CD4-positive, alpha-beta T cell treated with Interferon alpha-2 for 1 hour (primary cell): Measurements from ENCODE around the gene SKI.
A peak's percentile ranks its signal among the peaks of the same experiment; 100 is the strongest.
"Not testable (repeated sequence)": the region's sequence is repeated elsewhere in the genome, so short reads cannot be mapped to it uniquely, and the experiment has no call there.

Experiments
- DNase-seq, 2 donors: peaks; one replicate each; pipeline ENCODE4 v3.0.0-alpha.2; 2020 to 2022

SKI gene

DNA sequence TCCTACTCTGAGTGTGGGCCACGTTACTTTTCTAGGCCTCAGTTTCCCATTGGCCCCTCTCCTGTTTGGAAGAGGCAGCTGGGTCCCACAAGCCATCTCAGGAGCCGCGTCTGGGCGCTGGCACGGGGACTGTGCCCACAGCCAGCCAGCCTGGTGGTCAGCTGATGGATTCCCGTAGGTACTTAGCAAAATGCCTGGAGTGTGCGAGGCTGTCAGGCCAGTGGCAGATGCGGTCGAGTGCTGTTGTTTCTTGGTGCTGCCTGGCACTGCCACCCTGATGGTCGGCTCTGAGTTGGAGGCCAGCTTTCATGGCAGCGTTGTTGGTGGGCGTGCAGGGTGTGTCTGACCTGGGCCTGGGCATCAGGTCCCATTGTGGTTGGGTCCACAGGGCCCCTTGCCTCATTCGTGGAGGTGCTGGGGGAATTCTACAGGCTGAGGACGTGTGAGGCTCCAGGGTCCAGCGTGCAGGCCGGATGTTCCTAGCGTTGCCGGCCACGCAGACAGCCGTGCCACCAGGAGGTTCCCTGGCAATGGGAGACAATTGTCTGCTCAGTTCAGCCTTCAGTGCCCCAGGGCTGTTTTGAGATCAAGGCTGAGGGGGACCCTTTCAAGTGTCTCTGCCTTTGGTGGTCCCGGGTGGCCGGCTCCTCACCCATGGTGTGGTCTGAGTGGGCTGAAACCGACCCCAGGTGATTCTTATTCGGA is 20.9 kb downstream of the SKI start:
- DNase-seq = no peak

DNA sequence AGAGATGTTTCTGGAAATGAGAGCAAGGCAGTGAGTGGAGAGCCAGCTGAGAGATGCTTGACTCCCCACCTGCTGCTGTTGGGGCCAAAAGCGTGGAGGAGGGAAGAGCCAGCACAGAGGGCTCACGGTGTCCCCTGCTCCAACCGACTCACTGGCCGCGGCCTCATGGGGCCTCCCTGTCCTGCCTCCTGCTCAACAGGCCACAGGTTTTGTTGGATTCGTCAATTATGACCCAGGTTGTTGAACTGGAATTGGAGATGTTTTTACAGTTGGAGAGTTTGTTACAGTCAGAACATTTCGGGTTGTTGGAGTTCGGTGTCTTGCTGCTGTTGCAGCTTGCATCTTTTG is 21.4 kb downstream of the SKI start:
- DNase-seq = no peak

DNA sequence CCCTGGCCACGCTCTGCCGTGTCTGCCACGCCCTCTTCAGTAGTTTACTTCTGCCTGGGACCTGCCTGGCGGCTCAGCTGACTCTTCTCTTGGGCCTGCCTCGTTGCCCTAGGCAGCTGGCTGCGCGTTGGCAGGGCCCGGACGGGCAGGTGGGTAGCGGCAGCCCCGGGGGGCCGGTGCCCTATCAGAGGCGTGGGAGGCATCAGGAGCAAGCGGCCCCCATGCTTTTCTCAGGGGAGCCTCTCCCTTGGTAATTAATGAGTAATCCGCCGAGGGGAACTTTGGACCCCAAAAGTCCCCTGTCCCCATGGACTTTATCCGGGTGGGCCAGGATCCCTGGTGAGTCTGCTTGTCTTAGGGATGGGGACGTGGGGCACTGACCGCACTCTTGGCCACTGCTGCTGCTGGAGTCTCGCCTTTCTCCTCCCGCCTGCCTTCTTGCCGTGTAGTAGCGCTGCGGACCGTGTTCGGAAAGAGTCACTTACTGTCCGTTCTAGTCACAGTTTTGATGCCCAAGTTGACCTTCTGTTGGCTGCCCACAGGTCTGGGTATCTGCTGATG is 22.7 kb downstream of the SKI start:
- DNase-seq = no peak

- no peak for DNase-seq
These were observed 23.2 kb downstream of the SKI start for GRCh38 chr1:2251363-2251762.

DNA sequence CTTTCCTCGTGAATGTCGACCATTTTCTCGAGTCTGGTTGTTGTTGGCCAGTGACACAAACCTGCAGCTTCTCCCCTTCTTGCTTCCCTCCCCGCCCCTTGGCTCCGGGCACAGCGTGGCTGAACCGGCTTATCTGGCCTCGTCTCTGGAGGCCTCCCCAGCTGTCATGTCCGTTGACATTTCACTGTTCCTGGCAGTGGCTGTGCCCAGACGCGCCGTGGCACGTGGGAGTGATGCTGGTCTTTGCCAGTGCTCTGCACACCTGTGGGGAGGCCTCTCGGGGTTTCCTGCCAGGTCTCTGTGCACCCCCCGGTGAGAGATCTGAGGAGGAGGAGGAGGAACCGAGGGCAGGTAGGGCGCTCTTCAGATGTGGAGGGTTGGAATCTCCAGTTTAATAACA is 23.7 kb downstream of the SKI start:
- DNase-seq = no peak

DNA sequence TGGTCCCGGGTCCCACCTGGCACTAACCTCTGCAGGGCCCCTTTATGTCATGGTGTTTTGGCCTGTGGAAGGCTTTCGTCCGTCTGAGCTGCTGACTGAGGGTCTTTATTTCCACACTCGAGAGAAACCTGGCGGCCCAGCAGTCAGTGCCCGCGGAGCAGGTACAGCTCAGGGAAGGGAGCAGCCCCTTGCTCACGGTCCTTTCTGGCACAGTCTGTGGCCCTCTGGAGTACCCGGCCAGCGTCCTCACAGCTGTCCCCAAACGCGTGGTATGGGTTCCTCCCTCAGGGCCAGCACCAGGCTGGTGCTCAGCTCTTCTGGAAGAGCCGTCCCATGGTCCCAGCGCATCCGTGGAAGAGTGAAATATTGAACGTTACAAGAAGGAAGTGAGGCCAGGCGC is 24.3 kb downstream of the SKI start:
- DNase-seq = no peak

DNA sequence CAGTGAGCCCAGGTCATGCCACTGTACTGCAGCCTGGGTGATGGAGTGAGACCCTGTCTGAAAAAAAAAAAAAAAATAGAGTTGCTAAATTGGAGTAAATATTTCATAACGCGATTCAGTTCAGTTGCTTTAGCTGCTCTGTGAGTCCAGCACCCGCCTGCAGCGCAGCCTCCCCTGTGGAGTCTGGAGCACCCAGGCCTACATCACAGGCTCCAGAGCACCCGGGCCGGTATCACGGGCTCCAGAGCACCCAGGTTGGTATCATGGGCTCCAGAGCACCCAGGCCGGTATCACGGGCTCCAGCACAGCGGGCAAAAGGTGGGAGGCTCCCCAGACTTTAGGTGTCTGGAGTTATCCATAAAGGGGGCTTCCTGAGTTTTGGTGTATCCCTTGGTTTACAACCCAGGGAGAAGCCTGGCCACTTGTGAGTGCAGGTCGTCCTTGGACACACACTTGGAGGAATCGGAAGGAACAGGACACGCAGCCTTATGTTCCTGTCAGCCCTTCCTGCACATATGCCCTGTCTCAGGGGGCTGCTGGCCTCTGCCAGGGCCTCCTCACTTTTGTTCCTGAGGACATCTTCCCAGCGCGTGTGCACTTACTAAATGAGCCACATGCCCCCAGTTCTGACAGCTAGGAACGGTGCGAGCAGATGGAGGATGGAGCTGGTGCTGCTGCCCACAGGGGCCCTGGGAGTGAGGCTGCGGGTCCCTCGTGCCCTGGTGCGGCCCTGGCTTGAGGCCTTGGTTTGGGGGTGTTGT is 25.1 kb downstream of the SKI start:
- DNase-seq = no peak

- DNase-seq = no peak
These were observed 25.8 kb downstream of the SKI start for GRCh38 chr1:2253797-2254480.

DNA sequence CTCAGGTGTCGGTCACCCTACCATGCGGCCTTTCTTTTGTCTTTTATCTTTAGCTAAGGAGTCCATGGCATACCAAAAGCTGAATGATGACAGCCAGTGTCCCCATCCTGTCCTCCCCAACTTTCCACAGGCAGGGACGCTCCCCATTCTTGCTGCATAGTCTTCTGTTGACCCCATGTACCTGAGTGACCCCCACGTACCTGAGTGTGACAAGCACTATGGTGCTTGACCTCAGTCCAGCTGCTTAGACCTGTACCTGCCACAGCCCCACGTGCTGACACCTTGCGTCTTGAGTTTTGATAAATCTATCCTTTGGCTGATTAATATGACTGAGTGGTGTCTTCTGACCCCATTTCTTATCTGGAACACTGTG is 26.9 kb downstream of the SKI start:
- DNase-seq = no peak

- peak; percentile 92 to 94 for DNase-seq
These were observed 27.6 kb downstream of the SKI start for GRCh38 chr1:2255420-2256369.

DNA sequence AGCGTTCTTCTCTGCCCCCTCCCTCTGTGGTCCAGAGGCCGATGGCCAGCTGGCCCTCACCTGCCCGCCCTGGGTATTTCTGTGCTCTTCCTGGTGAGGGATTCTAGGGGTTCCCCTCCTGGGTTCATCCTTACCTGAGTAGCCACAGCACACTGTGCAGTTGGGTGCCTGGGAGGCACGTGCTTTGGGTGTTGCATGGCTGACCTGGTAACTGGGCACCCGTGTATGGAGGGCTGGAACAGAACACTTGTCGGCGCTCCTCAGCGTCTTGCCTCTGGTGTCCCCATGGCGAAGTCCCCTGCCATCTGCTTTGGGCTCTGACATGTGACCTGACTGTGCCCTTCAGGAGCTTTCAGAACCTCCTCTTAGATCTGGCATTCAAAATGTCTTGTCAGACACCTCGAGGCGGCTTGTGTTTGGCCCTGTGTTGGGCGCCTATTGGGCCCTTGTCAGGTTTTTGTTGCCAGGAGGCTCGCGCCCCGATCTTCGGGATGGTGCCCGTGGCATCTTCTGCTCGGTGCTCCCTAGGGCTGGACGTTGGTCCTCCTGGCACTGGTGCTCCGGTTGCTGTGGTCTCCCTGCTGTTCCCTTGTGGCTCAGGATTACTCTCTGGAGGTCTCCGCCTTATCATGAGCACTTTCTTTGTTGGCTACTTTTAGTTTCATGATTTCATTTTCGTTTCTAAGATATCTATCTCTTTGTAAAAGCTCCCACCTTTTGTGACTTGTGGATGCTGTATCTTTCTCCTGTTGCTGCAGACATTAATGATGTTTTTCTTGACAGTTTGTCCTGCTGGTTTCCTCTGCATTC is 28.5 kb downstream of the SKI start:
- peak in 1 of 2 donors; percentile 36 for DNase-seq

- DNase-seq = no peak
These were observed 29.1 kb downstream of the SKI start for GRCh38 chr1:2257245-2257627.

- DNase-seq = no peak
These were observed 30.1 kb downstream of the SKI start for GRCh38 chr1:2258122-2258681.

DNA sequence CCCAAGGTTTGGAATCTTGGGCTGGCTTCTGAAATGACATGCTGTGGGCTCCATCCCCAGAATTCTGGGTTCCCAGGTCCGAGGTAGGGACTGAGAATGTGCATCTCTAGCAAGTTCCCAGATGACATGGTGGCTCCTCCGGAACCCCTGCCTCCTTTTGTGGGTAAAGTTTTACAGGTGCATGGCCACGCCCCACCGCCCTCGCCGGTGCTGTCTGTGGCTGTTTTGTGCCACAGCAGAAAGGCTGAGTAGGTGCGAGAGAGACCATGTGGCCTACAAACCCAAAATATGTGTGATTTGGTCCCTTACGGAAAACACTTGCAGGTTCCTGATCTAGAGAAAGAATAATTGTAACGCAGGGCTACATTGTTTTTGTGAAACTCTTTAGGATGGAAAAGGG is 30.9 kb downstream of the SKI start:
- DNase-seq = peak; percentile 66 to 77

DNA sequence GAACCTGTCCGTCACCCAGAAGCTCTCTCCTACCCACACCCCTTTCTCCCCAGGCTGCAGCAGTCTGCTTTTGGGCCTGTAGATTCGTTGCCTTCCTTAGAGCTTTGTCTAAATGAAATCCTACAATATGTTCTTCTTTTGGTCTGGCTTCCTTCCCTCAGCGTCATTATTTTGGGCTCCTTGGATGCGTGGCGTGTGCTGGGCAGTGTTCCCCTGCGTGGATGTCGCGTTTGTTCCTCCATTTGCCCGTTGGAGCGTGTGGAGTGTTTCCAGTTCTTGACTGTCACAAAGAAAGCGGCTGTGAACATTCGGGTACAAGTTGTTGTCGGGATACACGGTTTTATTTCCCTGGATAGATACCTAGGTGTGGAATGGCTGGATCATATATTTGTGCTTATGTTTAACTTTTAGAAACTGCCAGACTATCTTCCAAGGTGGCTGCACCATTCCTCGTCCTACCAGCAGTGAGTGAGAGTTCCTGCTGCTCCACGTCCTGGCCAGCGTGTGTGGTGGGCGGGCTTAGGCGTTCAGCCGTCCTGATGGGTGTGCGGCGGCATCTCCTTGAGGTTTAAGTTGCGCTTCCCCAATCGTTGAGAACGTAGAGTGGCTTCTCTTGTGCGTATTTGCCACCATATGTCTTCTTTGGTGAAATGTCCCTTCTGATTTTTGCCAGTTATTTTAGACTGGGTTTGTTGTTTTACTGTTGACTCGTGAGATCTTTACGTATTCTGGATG is 31.7 kb downstream of the SKI start:
- DNase-seq = no peak

DNA sequence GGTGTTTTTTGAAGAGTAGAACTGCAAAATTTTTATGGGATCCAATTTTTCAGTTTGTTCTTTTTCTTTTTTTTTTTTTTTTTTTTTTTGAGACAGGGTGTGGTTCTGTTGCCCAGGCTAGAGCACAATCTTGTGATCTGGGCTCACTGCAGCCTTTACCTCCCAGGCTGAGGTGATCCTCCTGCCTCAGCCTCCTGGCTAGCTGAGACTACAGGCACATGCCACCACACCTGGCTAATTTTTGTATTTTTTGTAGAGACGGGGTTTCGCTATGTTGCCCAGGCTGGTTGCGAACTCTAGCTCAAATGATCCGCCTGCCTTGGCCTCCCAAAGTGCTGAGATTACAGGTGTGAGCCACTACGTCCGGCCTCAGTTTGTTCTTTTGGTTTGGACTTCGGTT is 32.4 kb downstream of the SKI start:
- not testable (repeated sequence) for DNase-seq

- no peak for DNase-seq
These were observed 32.8 kb downstream of the SKI start for GRCh38 chr1:2260917-2261316.

GRCh38 chr1:2261476-2262395 is 33.6 kb downstream of the SKI start:
- not testable (repeated sequence) for DNase-seq

- no peak for DNase-seq
These were observed 38.3 kb downstream of the SKI start for GRCh38 chr1:2266301-2266975.
